Measurements from ENCODE around the gene AFF1.

AFF1 gene

GRCh38 chr4:87180767-87181166, 246.0 kb downstream of the AFF1 start:
- no peak for DNase-seq

GRCh38 chr4:87185146-87185870, 250.5 kb downstream of the AFF1 start:
- DNase-seq: no peak

- peak; percentile 11 to 15 for DNase-seq
These were observed 253.2 kb downstream of the AFF1 start for GRCh38 chr4:87188048-87188447.

- no peak for DNase-seq
These were observed 254.1 kb downstream of the AFF1 start for GRCh38 chr4:87188932-87189331.

All from NCI-H526 (cell line).